Endothelial cell of hepatic sinusoid (primary cell): ENCODE data around the gene IFFO2.

Experiments
- in situ Hi-C: cut with HindIII; loops from 2 replicates; pipeline ENCODE4 v1.10.0; 2017; ENCODE audit warnings: low sequenced_read_pairs

Gene IFFO2

DNA sequence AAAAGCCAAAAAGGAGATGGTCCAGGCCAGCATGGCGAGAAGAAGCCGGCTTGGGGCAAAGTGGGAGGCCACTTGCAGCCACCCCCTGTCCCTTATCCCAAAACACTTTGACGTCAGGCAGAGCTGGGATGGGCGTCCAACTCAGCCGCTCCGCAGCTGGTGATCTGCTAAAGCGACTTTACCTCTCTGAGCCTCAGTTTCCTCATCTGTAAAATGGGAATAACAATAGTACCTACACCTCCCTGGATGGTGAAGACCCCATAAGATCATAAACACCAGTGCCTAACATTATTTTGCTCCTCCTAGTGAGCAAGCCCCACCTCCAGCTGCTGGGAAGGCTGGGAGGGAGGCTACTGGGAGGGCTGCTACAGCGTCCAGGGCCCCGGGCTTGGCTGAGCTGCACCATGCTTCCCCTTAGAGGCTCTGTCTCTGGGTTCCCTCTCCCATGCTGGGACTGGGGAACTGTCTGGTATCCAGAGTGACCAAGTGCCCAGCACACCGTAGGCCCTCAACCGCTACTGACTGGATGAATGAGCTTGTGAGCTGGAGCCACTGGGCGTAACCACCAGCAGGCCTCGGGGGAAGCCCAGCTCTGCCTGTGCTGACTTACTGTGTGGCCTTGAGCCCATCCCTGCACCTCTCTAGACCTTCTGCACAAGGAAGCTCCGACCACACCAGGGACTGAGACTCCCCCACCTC is 18.3 kb downstream of the IFFO2 start:
- in situ Hi-C loops, result no loop called here

GRCh38 chr1:18937539-18937938 is 18.9 kb downstream of the IFFO2 start:
- in situ Hi-C loops, result no loop called here

DNA sequence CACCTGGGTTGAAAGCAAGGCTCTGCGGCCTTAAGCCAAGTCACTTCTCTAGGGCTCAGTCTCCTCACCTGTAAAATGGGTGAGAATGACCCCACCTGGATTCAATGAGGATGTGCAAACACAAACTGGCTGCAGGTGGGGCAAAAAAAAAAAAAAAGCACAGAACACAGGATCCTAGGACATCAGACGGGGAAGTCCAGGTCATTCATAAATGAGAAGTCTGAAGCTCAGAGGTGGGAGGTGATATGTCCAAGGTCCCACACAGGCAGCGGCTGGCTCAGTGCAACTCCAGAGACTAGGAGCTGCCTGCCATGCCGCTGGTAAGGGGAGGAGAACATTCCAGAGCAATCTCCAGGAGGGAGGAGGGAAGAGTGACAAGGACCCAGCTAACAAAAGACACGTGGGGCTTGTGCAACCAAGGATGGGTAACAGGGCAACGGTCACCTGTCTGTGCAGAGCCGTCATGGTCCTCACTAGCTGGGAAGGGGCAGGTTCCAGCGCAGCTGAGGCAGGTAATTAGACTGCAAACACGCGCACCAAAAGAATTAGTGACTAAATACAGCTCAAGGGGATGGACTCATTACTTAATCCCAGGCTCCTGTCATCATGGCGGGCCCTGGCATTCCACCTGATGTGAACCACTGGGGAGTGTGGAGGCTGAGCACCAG is 19.5 kb downstream of the IFFO2 start:
- in situ Hi-C loops, result no loop called here

GRCh38 chr1:18936471-18936813 is 20.0 kb downstream of the IFFO2 start:
- in situ Hi-C loops, result no loop called here

GRCh38 chr1:18934205-18935000 is 22.1 kb downstream of the IFFO2 start:
- in situ Hi-C loops, result no loop called here

- in situ Hi-C loops, result no loop called here
Measured at GRCh38 chr1:18932879-18933278, 23.6 kb downstream of the IFFO2 start.

GRCh38 chr1:18932387-18932786 is 24.1 kb downstream of the IFFO2 start:
- in situ Hi-C loops, result no loop called here

DNA sequence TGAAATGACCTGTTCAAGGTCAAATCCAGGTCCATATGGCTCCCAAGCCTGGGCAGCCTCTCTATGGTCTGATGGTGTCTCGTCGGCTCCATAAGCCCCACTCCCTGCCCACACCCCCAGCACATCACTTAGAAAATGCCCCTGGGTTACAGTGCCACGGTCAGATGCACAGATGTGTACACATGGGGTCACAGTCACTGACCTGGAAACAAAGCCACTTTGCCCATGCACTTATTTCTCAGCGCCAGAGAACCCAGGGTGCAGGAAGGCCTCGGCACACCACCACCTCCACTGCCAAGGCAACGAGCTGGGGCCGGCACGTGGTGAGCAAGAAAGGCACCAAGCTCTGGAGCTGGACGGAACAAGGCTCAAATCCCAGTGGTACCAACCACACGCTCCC is 24.7 kb downstream of the IFFO2 start:
- in situ Hi-C loops, result no loop called here

- in situ Hi-C loops, result no loop called here
Measured at GRCh38 chr1:18929686-18930085, 26.8 kb downstream of the IFFO2 start.

DNA sequence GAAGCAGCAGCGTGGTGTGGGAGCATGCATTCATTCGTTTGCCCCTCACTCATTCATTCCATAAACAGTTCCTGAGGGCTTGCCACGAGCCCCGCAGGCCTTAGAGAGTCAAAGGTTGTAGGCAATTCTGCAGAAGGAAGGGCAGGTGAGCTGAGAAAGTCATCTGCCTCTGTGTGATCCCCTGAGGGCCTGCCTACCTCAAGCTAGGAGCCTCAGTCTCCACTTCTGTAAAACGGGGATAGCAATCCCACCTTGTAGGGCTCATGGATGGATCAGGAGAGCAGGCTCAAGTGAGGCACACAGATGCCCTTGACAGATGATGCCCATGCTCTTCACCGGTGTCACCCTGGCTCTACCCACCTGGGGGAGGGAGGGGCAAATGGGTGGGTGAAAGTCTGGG is 27.5 kb downstream of the IFFO2 start:
- in situ Hi-C loops, result no loop called here

- in situ Hi-C loops, result no loop called here
Measured at GRCh38 chr1:18928406-18928805, 28.1 kb downstream of the IFFO2 start.

DNA sequence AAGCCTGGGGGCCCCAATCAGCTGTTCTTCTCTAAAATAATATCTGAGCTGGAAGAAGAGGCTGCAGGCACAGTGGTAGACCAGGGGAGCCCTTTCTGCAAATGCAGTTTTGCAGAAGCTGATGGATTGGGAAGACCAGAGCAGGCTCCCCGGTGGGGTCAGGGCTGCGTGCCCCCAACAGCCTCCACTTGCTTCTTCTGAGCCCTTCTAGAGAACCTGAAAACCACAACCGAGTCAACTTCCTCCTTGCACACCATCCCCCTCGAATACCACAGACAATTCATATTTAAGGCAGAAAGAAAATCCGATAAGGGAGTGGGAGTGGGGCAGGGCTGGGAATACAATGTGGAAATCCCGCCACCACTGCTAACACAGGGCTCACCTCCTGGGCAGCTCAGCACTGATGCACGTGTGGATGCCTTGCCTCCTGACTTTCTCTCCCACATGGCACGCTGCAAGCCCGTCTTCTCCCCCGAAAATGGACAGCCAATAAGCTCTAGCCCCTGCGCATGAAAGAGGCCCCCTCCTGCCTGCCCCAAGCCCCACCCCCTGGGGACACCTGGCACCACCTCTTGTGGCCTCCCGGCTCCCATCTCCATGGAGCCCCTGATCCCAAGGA is 28.7 kb downstream of the IFFO2 start:
- in situ Hi-C loops, result no loop called here

DNA sequence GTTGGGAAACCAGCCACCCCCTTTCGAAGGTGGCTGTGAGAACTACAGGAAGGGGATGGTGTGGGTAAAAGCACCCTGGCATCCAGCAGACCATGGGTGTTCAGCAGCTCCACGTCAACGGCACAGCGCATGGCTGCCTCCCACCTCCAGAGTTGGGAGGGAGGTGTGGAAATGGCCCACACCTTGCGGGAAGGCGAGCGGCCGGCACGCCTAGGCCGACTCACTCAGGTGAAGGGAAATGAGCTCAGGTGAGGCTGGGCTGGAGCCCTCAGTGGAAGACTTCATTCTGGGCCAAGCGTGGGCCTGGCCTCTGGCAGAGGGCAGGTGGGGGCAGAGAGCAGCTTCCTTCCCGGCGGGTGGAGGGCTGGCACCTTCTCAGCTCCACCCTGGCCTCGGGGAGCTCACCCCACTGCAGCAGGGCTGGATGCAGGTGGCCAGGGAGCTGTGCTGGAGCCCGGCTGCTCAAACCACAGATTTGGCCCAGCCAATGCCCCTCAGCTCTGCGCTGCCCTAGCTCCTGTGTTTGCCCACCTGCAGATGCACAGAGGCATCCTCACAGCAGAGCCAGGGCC is 29.3 kb downstream of the IFFO2 start:
- in situ Hi-C loops, result no loop called here

- in situ Hi-C loops, result no loop called here
Measured at GRCh38 chr1:18926315-18927081, 30.0 kb downstream of the IFFO2 start.

GRCh38 chr1:18925279-18925678 is 31.2 kb downstream of the IFFO2 start:
- in situ Hi-C loops, result no loop called here

GRCh38 chr1:18924221-18924691 is 32.2 kb downstream of the IFFO2 start:
- in situ Hi-C loops, result no loop called here

GRCh38 chr1:18923756-18924211 is 32.7 kb downstream of the IFFO2 start:
- in situ Hi-C loops, result no loop called here

- in situ Hi-C loops, result no loop called here
Measured at GRCh38 chr1:18922848-18923755, 33.4 kb downstream of the IFFO2 start.

DNA sequence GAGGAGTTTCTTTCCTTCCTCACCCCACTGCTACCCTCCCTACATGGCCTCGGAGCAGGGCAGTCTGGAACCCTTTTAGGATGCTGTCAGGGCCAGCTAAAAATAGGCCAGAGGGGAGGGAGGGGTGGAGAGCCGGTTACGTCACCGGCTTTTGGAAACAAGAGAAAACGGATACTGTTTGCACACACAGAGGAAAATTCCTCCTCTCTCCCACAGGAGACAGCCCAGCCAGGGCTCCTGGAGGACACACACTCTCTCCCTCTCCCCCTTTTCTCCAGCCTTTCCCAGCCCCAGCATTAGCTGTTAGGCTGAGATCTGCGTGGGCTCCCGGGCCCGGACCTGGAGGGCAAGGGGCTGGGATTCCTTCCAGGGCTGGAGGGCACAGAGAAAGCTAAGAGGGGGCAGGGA is 34.2 kb downstream of the IFFO2 start:
- in situ Hi-C loops, result no loop called here
